Neuronal stem cell (in vitro differentiated cells): Measurements from ENCODE around the gene TCTN2.

Experiments used
- DNase-seq: peaks from one replicate; pipeline ENCODE4 v3.0.0-alpha.2; 2013; ENCODE audit warnings: low spot score
- H2AFZ ChIP-seq: one replicate; pipeline ENCODE4 v1.6.1; 2013; ENCODE audit warnings: mild to moderate bottlenecking, low read length, inconsistent platforms
- H2AK5ac ChIP-seq: 2 replicates; pipeline ENCODE4 v1.6.1; 2013; ENCODE audit warnings: low read depth, mild to moderate bottlenecking, inconsistent platforms, low read length, moderate library complexity, mixed read lengths
- H2BK120ac ChIP-seq: 2 replicates; pipeline ENCODE4 v1.6.1; 2013; ENCODE audit warnings: low read depth, mild to moderate bottlenecking, inconsistent platforms, low read length, moderate library complexity, mixed read lengths
- H2BK12ac ChIP-seq: one replicate; pipeline ENCODE4 v1.6.1; 2013; ENCODE audit warnings: low read length, inconsistent platforms
- H2BK15ac ChIP-seq: 2 replicates; pipeline ENCODE4 v1.6.1; 2013; ENCODE audit warnings: mild to moderate bottlenecking, low read length, inconsistent platforms, mixed read lengths
- H2BK5ac ChIP-seq: one replicate; pipeline ENCODE4 v1.6.1; 2013; ENCODE audit warnings: inconsistent platforms, mild to moderate bottlenecking, low read length, moderate library complexity
- H3K14ac ChIP-seq: one replicate; pipeline ENCODE4 v1.6.1; 2013; ENCODE audit warnings: low read length, inconsistent platforms
- H3K18ac ChIP-seq: 2 replicates; pipeline ENCODE4 v1.6.1; 2013; ENCODE audit warnings: low read length, inconsistent platforms
- H3K23ac ChIP-seq: 2 replicates; pipeline ENCODE4 v1.6.1; 2013; ENCODE audit warnings: low read depth, mild to moderate bottlenecking, mixed read lengths, low read length, inconsistent platforms; ENCODE audit not compliant: poor library complexity
- H3K27ac ChIP-seq: replicated peaks from 3 replicates; pipeline ENCODE4 v1.5.1; 2013; ENCODE audit warnings: low read length, inconsistent platforms
- H3K27me3 ChIP-seq, 3 experiments: 2 replicates each; pipeline ENCODE4 v1.6.1; 2013; ENCODE audit warnings: low read length in 3 of 3, mild to moderate bottlenecking in 2 of 3, inconsistent platforms in 1 of 3, low read depth in 1 of 3, mixed read lengths in 1 of 3, moderate library complexity in 1 of 3; ENCODE audit not compliant: control insufficient read depth in 3 of 3, insufficient read depth in 3 of 3
- H3K36me3 ChIP-seq, 2 donors: replicated peaks in 1 of 2; 2 replicates each; pipeline ENCODE4 v1.6.1; 2013; ENCODE audit warnings: low read length in 2 of 2; ENCODE audit not compliant: control insufficient read depth in 2 of 2, insufficient read depth in 2 of 2
- H3K4ac ChIP-seq: 2 replicates; pipeline ENCODE4 v1.6.1; 2013; ENCODE audit warnings: inconsistent platforms, mild to moderate bottlenecking, low read length, moderate library complexity
- H3K4me1 ChIP-seq, 2 donors: 1 replicate in 1 of 2; 2 replicates in 1 of 2; pipeline ENCODE4 v1.6.1; 2013; ENCODE audit warnings: low read length in 2 of 2, low read depth in 1 of 2; ENCODE audit not compliant: control insufficient read depth in 2 of 2, insufficient read depth in 1 of 2
- H3K4me2 ChIP-seq: one replicate; pipeline ENCODE4 v1.6.1; 2013; ENCODE audit warnings: mild to moderate bottlenecking, low read length, inconsistent platforms; ENCODE audit not compliant: insufficient read depth, poor library complexity, severe bottlenecking
- H3K4me3 ChIP-seq, 2 donors: 2 replicates each; pipeline ENCODE4 v1.5.1; 2013; ENCODE audit warnings: low read length in 2 of 2, mild to moderate bottlenecking in 2 of 2, inconsistent platforms in 1 of 2, moderate library complexity in 1 of 2
- H3K79me1 ChIP-seq: one replicate; pipeline ENCODE4 v1.6.1; 2013; ENCODE audit warnings: low read depth, mild to moderate bottlenecking, inconsistent platforms, low read length, moderate library complexity
- H3K9ac ChIP-seq: one replicate; pipeline ENCODE4 v1.6.1; 2013; ENCODE audit warnings: mild to moderate bottlenecking, low read depth, low read length, inconsistent platforms; ENCODE audit not compliant: poor library complexity
- H3K9me3 ChIP-seq, 2 donors: replicated peaks in 1 of 2; 2 replicates each; pipeline versions ENCODE3 to v1.6.1; 2013; ENCODE audit warnings: low read length in 2 of 2, mild to moderate bottlenecking in 2 of 2, inconsistent platforms in 1 of 2, low read depth in 1 of 2, mixed read lengths in 1 of 2, moderate library complexity in 1 of 2; ENCODE audit not compliant: control insufficient read depth in 2 of 2, insufficient read depth in 1 of 2
- H4K8ac ChIP-seq: one replicate; pipeline ENCODE4 v1.6.1; 2013; ENCODE audit warnings: low read depth, mild to moderate bottlenecking, inconsistent platforms, low read length, moderate library complexity
- H4K91ac ChIP-seq: one replicate; pipeline ENCODE4 v1.6.1; 2013; ENCODE audit warnings: low read length, low read depth, mild to moderate bottlenecking, inconsistent platforms; ENCODE audit not compliant: poor library complexity
- WGBS, 2 donors: extraction: QIAGEN DNeasy Blood & Tissue Kit; methylation state at CpG; one replicate each; pipeline ENCODE4 v1.1.7; 2013; ENCODE audit warnings: missing lambda C conversion rate in 2 of 2, mixed read lengths in 1 of 2; ENCODE audit not compliant: insufficient read length in 2 of 2, insufficient replicate concordance in 1 of 2; ENCODE audit errors: extremely low coverage in 2 of 2; 5-methylcytosine and 5-hydroxymethylcytosine counted together

TCTN2 gene

GRCh38 chr12:123732251-123732650 is 61.3 kb downstream of the TCTN2 start:
- Histone ChIP-seq H3K27ac (no peak overlapping the region), H2AFZ (no peak overlapping the region), H3K18ac (no peak overlapping the region), H2BK12ac (no peak overlapping the region), H2AK5ac (no peak overlapping the region), H3K9ac (no peak overlapping the region), H3K27me3 (no peaks in the 10 kb centered on the region), H3K14ac (no peak overlapping the region), H2BK15ac (no peak overlapping the region), H4K8ac (no peak overlapping the region), H2BK5ac (no peak overlapping the region), H3K9me3 (no peaks in the 10 kb centered on the region), H3K79me1 (no peaks in the 10 kb centered on the region), H3K4me2 (no peak overlapping the region), H3K23ac (no peak overlapping the region), H3K36me3 (peaks cover 48 to 96% of the 10 kb centered on the region in 2 donors), H4K91ac (no peak overlapping the region), H2BK120ac (no peak overlapping the region), H3K4ac (no peak overlapping the region), H3K4me3 (no peak overlapping the region), H3K4me1 (no peaks in the 10 kb centered on the region)
- no CpG with 5 or more reads among the region's 12 CpGs for WGBS, 2 donors
- no peak for DNase-seq

- Histone ChIP-seq H2AFZ (no peak overlapping the region), H3K14ac (no peak overlapping the region), H3K36me3 (peaks cover 47 to 96% of the 10 kb centered on the region in 2 donors), H3K18ac (no peak overlapping the region), H2BK5ac (no peak overlapping the region), H2BK12ac (no peak overlapping the region), H2AK5ac (no peak overlapping the region), H3K4me3 (no peak overlapping the region), H3K4me1 (no peaks in the 10 kb centered on the region), H3K79me1 (no peaks in the 10 kb centered on the region), H2BK15ac (no peak overlapping the region), H3K23ac (no peak overlapping the region), H3K4me2 (no peak overlapping the region), H4K91ac (no peak overlapping the region), H3K9ac (no peak overlapping the region), H2BK120ac (no peak overlapping the region), H3K4ac (no peak overlapping the region), H4K8ac (no peak overlapping the region), H3K9me3 (no peaks in the 10 kb centered on the region), H3K27ac (no peak overlapping the region), H3K27me3 (no peaks in the 10 kb centered on the region)
- WGBS, 2 donors: no CpG with 5 or more reads among the region's 10 CpGs
- DNase-seq: no peak
Observed at GRCh38 chr12:123733229-123733628, 62.3 kb downstream of the TCTN2 start.

- no peaks in the 10 kb centered on the region for H3K79me1 ChIP-seq
- WGBS, 2 donors: no CpG with 5 or more reads among the region's 5 CpGs
- no peak overlapping the region for H3K23ac ChIP-seq
- H3K14ac ChIP-seq: no peak overlapping the region
- H2AFZ ChIP-seq: no peak overlapping the region
- H3K4me2 ChIP-seq: no peak overlapping the region
- no peak overlapping the region for H2BK12ac ChIP-seq
- no peak overlapping the region for H3K27ac ChIP-seq
- H2BK15ac ChIP-seq: no peak overlapping the region
- H3K4me3 ChIP-seq: no peak overlapping the region
- H2BK120ac ChIP-seq: no peak overlapping the region
- no peak for DNase-seq
- H2BK5ac ChIP-seq: no peak overlapping the region
- H4K8ac ChIP-seq: no peak overlapping the region
- H3K9me3 ChIP-seq: peaks cover 0 to 1% of the 10 kb centered on the region in 2 donors
- no peak overlapping the region for H2AK5ac ChIP-seq
- H3K4me1 ChIP-seq: no peaks in the 10 kb centered on the region
- H3K9ac ChIP-seq: no peak overlapping the region
- H4K91ac ChIP-seq: no peak overlapping the region
- no peak overlapping the region for H3K4ac ChIP-seq
- H3K27me3 ChIP-seq: no peaks in the 10 kb centered on the region
- H3K36me3 ChIP-seq: peaks cover 44 to 96% of the 10 kb centered on the region in 2 donors
- no peak overlapping the region for H3K18ac ChIP-seq
Observed at GRCh38 chr12:123734268-123734667, 63.4 kb downstream of the TCTN2 start.

- Histone ChIP-seq H2AFZ (no peak overlapping the region), H2AK5ac (no peak overlapping the region), H3K23ac (no peak overlapping the region), H3K14ac (no peak overlapping the region), H2BK15ac (no peak overlapping the region), H3K27me3 (no peaks in the 10 kb centered on the region), H2BK5ac (peak overlapping the region; percentile 71), H3K9me3 (peaks cover 0 to 4% of the 10 kb centered on the region in 2 donors), H3K4me3 (no peak overlapping the region), H3K79me1 (peaks cover 3% of the 10 kb centered on the region), H2BK12ac (no peak overlapping the region), H4K91ac (no peak overlapping the region), H3K9ac (no peak overlapping the region), H3K27ac (no peak overlapping the region), H4K8ac (no peak overlapping the region), H2BK120ac (no peak overlapping the region), H3K4me1 (no peaks in the 10 kb centered on the region), H3K4ac (no peak overlapping the region), H3K4me2 (no peak overlapping the region), H3K36me3 (peaks cover 37 to 93% of the 10 kb centered on the region in 2 donors), H3K18ac (no peak overlapping the region)
- WGBS, 2 donors: no CpG with 5 or more reads among the region's 14 CpGs
- DNase-seq: no peak
Observed at GRCh38 chr12:123741937-123742572, 71.1 kb downstream of the TCTN2 start.
